Stimulated activated CD4-positive, alpha-beta T cell treated with anti-CD3 and anti-CD28 coated beads, TNF-alpha, amount 100 ng/mL, for 48 hours (primary cell): ENCODE data around the gene TNFRSF8.

Source experiments
- DNase-seq, 3 donors: peaks; one replicate each; pipeline ENCODE4 v3.0.0-alpha.2; 2020; ENCODE audit warnings: low read depth in 3 of 3

The TNFRSF8 gene

GRCh38 chr1:12157366-12158231 is 94.5 kb downstream of the TNFRSF8 start:
- no peak for DNase-seq

- no peak for DNase-seq
These were observed 95.4 kb downstream of the TNFRSF8 start for GRCh38 chr1:12158357-12159092.

GRCh38 chr1:12159816-12160215 is 96.7 kb downstream of the TNFRSF8 start:
- DNase-seq, result no peak

GRCh38 chr1:12161324-12161661 is 98.2 kb downstream of the TNFRSF8 start:
- DNase-seq, result no peak

- DNase-seq, result peak; percentile 65 to 76 (median 65)
These were observed 98.8 kb downstream of the TNFRSF8 start for GRCh38 chr1:12161662-12162458.

- DNase-seq, result no peak
These were observed 99.5 kb downstream of the TNFRSF8 start for GRCh38 chr1:12162459-12163137.

- DNase-seq, result no peak
These were observed 100.1 kb downstream of the TNFRSF8 start for GRCh38 chr1:12163210-12163609.

GRCh38 chr1:12164210-12164609 is 101.1 kb downstream of the TNFRSF8 start:
- DNase-seq, result no peak

GRCh38 chr1:12165342-12165741 is 102.2 kb downstream of the TNFRSF8 start:
- DNase-seq, result no peak

- peak; percentile 46 to 73 (median 52) for DNase-seq
These were observed 103.9 kb downstream of the TNFRSF8 start, which contains the start of gene TNFRSF1B for GRCh38 chr1:12166834-12167492. TNFRSF1B (plus strand) TSS chr1:12166991; CDS start chr1:12167092, 101 bp downstream.

- DNase-seq, result no peak
These were observed 104.7 kb downstream of the TNFRSF8 start for GRCh38 chr1:12167493-12168429.

- DNase-seq, result no peak
These were observed 105.5 kb downstream of the TNFRSF8 start for GRCh38 chr1:12168451-12169160.

- no peak for DNase-seq
These were observed 106.5 kb downstream of the TNFRSF8 start for GRCh38 chr1:12169442-12170135.

- DNase-seq, result no peak
These were observed 107.2 kb downstream of the TNFRSF8 start for GRCh38 chr1:12170263-12170671.

GRCh38 chr1:12171206-12172041 is 108.3 kb downstream of the TNFRSF8 start:
- no peak for DNase-seq

GRCh38 chr1:12172042-12172851 is 109.1 kb downstream of the TNFRSF8 start:
- DNase-seq, result no peak

- no peak for DNase-seq
These were observed 110.0 kb downstream of the TNFRSF8 start for GRCh38 chr1:12173041-12173509.
